HG02981 (cell line): Measurements from ENCODE around the gene PTP4A1.

Experiments
- ATAC-seq: cut with Tn5 transposase; IDR thresholded peaks from one replicate; pipeline ENCODE4 v1.9.1; 2021; ENCODE audit warnings: mild to moderate bottlenecking, moderate library complexity; ENCODE audit not compliant: unreplicated experiment

PTP4A1 gene

DNA sequence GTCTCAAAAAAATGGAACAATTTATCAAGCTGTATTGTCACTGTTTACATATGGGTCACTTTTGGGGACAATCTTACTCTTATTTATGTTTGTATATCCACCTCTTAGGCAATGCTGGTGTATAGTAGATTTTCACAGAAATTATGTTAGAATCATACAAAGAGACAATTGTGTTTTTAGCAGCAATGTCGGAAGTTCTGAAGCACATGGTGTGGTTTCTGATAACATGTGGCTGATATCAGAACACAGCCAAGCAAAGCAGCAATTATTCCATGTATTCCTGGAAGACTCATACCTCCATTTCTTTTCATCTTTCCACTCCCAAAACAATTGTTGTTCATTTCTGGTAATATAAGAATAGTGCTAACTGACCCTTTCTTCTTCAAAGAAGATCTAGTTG, 17.5 kb upstream of the PTP4A1 start:
- no peak for ATAC-seq

DNA sequence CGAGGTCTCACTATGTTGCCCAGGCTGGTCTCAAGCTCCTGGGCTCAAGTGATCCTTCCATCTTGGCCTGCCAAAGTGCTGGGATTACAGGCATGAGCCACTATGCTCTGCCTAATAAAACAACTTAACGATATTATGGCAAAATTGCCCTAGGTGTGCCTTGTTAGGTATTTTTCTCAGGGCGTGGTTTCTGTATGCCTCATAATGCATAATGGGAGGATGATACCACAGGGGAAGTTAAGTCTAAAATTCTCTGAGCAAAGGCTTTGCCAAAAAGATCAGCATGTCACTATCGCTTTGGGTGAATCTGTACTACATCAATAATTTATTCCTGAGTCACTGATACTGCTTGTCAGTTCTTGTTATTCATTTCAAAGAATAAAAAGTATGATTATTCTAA, 15.9 kb upstream of the PTP4A1 start:
- no peak for ATAC-seq

DNA sequence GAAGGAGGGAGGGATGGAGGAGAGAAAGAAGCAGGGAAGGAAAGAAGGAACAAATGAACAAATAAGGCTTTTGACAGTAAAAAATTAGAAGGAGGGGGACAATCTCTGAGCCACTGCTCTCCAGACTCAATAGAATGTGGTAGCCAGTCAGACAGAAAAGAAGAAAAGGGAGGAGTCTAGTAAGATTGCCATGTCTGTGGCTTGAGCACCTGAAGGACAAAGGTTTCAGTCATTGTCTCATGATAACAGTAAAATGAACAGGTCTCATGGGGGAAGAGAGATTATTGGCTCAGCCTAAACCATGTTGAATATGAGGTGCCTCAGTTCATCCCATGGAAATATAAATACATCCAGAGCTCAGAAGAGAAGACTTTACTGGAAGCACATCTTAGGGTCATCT, 14.0 kb upstream of the PTP4A1 start:
- peak; percentile 48 for ATAC-seq

DNA sequence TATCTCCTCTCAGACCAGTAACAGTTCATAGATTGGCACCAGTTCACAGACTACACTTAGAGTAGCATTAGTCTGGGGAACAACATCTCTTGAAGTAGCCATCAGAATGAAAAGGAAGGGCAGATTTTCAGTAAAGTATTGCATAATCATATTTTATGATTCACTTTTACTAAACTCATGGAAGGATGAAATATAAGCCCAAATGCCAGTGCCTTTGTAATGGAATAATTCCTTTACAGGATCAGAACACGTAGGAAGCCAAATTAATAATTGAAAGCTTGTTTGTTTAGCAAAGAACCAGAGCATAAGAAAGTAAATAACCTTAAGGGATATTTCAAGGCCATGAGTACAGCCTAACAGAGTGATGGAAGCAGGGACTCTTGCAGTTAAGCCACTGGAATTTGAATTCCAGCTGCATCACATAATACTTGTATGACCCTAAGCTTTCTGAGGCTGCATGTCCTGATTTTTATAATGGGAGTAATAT, 11.4 kb upstream of the PTP4A1 start:
- no peak for ATAC-seq

DNA sequence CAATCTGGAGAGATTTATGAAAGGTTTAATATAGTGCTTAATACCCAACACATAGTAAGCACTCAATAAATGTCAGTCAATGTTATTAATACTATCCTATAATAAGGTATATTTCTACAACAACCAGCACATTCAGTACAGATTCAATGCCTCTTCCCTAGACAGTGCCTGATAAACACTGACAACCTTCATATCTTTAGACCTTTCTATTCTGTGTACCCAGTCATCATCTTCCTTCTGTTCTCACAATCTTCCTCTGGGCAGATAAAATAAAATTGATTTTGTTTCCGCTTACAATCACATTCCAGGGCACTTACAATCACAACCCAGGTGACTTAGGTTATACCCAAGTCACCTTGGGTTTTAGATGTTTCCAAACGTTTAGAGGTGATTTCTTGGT, 11.0 kb upstream of the PTP4A1 start:
- ATAC-seq = no peak

DNA sequence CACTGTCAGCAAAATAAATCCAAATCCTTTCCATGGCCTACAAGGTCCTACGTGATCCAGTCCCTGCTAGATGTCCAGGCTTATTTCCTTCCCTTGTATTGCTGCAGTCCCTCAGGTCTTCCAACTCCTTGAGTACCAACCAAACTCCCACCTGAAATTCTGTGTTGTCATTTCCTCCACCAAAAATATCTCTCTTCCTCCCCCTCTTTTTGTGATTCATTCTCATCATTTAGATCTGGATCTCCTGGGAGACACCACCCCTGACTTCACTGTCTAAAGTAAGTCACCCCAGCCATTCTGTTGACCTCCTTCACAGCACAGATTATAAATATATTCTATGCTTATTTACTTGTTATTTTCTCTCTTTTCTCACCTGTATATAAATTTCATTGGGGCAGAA, 9.0 kb upstream of the PTP4A1 start:
- ATAC-seq = no peak

DNA sequence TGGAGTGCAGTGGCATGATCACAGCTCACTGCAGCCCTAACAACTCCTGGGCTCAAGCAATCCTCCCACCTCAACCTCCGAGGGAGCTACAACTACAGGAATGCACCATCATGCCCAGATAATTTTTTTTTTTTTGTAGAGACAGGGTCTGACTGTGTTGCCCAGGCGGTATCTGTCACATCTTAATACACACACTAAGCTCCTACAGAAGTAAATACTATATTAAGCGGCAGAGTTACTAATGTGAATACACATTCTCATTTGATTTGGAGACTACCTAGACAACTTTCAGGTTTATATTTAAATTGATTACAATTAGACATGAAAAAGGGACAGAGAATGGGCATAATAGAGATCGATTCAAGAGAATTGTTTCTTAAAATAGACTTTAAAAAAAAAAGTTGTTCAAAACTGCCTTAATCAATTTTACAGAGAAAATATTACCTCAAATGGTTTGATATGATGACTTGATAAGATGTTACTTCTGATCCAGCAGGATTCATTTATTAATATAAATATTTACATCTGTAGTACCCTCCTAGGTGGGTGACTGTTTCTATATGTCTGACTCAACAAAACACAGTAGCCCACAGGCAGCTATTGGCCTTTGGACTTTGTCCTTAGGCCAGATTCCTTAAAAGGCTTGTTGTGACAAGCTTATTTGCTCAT, 7.1 kb upstream of the PTP4A1 start:
- ATAC-seq = no peak

DNA sequence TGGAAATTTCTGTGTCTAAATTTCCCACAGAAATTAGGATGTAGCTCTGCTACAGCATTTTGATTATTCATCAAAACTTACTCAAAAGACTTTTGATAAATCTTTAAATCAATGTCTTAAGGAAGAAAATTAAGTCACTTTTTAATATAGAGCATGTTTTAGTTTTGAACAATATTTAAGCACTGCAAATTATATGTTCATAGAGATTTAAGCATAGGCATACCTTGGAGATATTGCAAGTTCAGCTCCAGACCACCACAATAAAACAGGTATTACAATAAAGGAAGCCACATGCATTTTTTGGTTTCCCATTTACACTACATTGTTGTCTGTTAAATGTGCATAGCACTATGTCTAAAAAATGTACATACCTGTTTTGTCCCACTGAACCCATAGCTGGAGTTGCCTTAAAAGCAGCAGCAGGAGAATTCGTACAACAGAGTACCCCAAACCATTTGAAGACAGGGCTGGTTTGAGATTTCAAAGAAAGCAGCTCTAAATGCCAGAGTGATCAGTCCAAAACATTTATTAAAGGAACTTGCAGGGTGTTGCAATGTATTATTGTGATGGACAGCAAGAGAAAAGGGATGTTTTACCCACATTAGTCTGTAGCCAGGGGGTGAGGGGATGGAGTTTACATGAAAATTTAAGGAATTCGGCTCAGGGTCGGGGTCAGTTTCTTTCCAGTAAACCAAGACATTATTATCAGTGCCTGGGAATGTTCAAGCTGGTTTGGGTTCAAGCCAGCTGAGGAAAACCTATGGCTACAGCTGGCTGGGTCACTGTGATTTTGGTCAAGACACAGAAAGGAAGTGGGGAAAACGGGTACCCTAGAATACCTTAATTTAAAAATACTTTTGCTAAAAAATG, 6.3 kb upstream of the PTP4A1 start:
- ATAC-seq = no peak

DNA sequence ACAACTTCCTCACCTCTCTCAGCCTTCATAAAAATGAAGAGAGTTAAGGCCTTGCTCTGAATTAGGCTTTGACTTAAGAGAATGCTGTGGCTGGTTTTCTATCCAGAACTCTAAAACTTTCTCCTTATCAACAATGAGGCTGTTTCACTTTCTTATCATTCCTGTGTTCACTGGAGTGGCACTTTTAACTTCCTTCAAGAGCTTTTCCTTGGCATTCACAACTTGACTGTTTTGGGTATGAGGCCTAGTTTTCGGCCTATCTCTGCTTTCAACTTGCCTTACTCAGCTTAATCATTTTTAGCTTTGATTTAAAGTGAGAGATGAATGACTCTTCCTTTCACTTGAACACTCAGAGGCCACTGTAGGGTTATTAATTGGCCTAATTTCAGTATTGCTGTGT, 4.3 kb upstream of the PTP4A1 start:
- no peak for ATAC-seq

DNA sequence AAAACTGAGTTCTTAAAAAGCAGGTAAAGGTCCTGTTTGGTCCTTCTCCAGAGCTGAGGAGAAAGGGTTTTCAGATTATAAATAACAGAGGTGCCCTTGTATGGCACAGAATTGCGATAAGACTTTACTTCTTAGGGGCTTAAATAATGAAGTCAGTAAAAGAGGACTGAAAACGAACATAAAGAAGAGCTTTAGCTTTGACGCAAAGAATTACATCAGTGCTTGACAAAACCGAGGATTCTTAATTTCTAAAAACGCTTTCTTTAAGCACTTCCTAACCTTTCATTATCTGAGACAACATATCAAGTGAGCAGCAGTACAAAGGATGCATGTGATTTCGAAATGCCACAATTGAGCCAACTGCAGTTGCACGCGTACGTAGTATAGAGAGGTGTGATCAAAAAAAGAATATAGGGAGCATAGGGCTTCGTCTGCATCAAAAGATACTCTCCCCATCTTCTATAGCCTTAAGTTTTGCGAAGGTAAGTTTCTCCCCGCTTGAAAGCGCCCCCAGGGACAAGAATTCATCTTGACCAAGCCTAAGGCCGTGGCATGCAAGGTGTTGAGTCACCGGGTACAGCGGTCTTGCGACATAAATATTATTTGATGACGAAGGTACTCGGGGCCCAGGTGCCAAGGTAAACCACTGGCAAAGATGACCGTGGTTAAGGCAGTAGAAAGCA, 778 bp upstream of the PTP4A1 start:
- ATAC-seq = peak; percentile 10

DNA sequence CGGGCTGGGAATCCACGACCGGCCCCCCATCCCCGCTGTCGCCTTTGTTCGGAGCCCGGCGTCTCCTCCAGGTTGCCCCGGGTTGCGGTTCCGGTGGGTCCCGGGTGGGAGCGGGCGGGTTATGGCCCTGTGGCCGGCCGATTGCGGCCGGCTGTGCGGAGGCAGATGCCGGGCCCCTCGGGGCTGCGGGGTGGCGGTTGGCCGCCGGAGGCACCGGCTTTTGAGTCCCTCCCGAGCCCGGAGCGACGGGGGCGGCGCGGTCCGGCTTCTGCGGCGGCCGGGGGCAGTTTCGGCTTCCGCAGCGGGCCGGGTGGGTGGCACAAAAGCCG, 431 bp downstream of the PTP4A1 start:
- no peak for ATAC-seq

DNA sequence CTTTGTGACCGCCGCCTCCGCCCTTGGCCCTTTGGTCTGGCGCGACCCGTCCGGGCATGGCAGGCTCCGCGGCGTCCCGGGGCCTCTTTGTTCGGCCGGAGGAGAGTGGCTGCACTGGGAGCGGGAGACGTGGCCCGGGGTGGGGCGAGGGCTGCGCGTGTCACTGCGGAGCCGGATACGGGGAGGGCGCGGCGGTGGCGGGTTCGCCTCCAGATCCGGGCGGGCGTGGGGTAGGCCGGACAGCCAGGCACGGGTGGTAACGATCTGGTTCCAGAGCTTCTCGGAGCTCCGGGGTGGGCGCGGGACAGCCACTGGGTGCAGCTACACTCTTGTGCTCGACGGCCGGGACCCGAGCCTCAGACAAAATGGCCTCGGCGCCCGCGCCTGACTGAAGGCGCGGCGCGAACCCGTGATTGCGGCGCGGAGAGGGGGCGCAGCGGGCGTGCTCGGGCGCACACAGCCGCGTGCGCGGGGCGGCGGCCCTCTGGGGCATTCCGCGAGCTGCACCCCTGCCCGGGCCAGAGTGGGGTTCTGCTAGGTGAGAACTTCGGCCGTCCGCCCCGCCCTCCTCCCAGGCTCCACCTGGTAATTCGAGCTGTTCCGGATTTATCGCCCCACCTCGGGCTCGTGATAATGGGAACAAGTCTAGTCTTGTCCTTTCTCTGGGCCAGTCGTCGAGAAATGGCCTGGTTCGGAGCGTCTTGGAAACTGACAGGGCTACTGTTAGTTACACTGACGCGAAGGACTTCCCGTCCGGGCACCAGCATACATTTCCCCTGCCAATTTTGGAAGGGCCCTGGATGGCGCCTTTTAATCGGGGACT, 1.0 kb downstream of the PTP4A1 start:
- ATAC-seq = peak; percentile 35

DNA sequence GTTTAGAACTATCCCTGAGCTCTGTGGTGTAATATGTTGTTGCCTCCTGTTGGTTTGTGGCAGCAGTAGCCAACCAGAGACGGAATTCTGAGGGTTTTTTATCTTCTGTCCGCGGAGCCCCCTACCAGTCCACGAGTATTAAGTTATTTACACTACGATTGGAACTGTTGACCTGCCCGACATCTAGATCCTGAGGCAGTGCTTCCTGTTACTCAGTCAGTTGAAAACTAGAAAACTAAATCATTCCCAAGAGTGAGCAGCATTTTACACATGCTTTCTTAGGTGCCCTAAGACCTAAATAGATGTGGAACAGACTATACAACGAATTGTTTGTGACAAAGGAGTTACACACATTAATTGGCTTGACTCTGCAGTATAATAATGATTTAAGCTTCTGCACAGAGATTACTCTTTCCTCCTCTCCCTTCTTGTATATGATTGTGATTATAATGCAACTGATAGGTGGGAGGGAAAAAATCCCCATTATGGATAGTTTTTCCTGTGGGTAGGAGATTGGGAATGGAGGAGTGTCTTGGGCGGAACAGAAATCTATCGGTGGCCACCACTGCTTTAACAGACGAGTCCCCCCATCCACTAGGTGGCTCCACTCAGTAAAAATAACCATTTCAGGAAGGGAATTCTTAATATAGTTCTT, 1.7 kb downstream of the PTP4A1 start:
- ATAC-seq = peak; percentile 5

DNA sequence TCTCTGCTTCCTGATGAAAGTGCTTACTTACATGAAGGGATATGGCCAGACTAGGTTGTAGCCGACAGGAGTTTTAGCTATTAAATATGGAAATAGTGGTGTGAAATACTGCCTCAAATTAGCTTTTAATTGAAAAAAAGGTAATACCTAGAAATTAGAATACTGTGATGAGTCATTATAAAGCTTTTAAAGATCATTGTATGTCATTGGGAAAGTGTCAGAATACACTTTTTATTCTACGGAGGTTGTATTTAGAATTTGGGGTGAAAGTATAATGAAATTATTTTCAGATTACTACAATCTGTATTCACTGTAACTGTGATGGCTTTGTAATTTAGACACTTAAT, 2.2 kb downstream of the PTP4A1 start:
- no peak for ATAC-seq

DNA sequence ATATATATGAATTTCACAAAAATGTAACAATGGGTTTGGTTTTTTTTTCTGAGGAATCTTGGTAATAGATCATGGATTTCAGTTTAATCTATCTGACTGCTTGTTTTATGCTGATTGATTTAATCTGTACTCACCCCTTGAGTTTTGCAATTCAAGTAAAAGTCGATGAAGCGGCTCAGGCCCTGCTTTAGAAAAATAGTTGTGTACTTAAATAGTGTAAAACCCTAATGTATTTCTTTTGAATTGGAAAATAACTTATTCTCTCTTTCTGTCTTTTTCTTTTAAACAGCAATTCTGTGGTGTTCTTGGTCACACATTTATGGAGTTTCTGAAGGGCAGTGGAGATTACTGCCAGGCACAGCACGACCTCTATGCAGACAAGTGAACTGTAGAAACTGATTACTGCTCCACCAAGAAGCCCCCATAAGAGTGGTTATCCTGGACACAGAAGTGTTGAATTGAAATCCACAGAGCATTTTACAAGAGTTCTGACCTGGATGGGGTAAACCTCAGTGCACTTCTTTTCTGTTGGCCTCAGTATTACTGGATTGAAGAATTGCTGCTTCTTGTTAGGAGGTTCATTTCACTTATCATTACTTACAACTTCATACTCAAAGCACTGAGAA, 4.0 kb downstream of the PTP4A1 start:
- ATAC-seq = no peak

DNA sequence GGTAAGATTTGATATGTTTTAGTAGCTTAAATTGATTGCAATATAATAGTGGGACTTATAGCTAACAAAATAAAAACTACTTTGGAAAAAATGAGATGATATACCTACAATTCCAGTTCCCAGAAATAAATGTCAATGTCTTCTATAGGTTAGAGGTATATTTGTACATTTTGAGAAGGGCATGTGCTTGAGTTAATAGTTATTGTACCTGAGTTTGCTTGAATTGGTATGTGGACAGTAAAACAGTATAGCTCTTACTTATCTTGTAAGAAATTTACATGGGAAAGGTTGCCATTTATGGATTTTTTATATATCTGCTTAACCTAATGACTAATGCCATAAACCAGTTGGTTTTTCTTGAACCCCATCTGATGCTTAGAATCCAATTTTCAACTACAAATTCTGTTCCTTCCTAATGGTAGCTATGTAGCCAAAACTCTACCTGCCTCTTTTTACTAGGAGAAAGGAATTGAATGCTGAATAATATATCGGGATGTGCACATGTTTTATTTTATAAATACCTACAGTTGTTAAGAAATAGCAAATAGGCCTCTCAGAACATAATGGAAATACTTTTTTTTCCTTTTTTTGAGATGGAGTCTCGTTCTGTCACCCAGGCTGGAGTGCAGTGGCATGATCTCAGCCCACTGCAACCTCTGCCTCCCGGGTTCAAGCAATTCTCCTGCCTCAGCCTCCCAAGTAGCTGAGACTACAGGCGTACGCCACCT, 4.9 kb downstream of the PTP4A1 start:
- ATAC-seq = no peak

DNA sequence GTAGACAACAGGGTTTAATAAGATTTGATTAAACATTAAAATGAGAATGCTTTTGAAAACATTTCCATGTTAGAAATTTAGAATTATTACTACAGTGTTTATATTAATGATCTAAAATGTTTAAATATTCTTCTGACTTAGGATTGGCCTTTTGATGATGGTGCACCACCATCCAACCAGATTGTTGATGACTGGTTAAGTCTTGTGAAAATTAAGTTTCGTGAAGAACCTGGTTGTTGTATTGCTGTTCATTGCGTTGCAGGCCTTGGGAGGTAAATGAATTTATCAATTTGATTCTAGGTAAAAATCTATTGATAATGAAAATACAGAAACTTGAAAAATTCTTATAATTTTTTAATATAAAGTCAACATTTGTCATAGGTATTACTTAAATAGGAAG, 6.5 kb downstream of the PTP4A1 start:
- ATAC-seq = no peak

DNA sequence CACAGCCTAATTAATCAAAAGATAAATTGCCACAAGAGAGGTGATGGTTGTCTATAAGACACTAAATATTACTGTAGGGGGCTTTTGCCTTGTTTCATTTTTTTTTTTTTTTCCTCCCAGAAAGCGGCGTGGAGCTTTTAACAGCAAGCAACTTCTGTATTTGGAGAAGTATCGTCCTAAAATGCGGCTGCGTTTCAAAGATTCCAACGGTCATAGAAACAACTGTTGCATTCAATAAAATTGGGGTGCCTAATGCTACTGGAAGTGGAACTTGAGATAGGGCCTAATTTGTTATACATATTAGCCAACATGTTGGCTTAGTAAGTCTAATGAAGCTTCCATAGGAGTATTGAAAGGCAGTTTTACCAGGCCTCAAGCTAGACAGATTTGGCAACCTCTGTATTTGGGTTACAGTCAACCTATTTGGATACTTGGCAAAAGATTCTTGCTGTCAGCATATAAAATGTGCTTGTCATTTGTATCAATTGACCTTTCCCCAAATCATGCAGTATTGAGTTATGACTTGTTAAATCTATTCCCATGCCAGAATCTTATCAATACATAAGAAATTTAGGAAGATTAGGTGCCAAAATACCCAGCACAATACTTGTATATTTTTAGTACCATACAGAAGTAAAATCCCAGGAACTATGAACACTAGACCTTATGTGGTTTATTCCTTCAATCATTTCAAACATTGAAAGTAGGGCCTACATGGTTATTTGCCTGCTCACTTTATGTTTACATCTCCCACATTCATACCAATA, 7.8 kb downstream of the PTP4A1 start:
- ATAC-seq = no peak

DNA sequence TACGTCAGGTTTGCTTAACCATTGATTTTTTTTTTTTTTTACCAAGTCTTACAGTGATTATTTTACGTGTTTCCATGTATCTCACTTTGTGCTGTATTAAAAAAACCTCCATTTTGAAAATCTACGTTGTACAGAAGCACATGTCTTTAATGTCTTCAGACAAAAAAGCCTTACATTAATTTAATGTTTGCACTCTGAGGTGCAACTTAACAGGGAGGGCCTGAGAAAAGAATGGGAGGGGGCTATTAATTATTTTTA, 8.4 kb downstream of the PTP4A1 start:
- no peak for ATAC-seq
